HG02571 (cell line): ENCODE measurements around the gene MITF.
"Not testable (repeated sequence)": the region's sequence is repeated elsewhere in the genome, so short reads cannot be mapped to it uniquely, and the experiment has no call there.

Experiments
- ATAC-seq: cut with Tn5 transposase; IDR thresholded peaks from one replicate; pipeline ENCODE4 v1.9.1; 2021; ENCODE audit warnings: mild to moderate bottlenecking, moderate library complexity; ENCODE audit not compliant: unreplicated experiment

Gene MITF

GRCh38 chr3:69901802-69902201 lies 162.5 kb downstream of the MITF start:
- no peak for ATAC-seq

- no peak for ATAC-seq
Observed at GRCh38 chr3:69902386-69902785, 163.1 kb downstream of the MITF start.

GRCh38 chr3:69906351-69906966 lies 167.2 kb downstream of the MITF start:
- ATAC-seq: no peak

- ATAC-seq: no peak
Observed at GRCh38 chr3:69907554-69907953, 168.3 kb downstream of the MITF start.

- not testable (repeated sequence) for ATAC-seq
Observed at GRCh38 chr3:69909859-69910258, 170.6 kb downstream of the MITF start.

GRCh38 chr3:69913422-69913821 lies 174.2 kb downstream of the MITF start:
- ATAC-seq: no peak

GRCh38 chr3:69914395-69914794 lies 175.1 kb downstream of the MITF start:
- no peak for ATAC-seq

- ATAC-seq: no peak
Observed at GRCh38 chr3:69915726-69916125, 176.5 kb downstream of the MITF start.

- not testable (repeated sequence) for ATAC-seq
Observed at GRCh38 chr3:69920009-69920408, 180.7 kb downstream of the MITF start.

GRCh38 chr3:69921651-69922050 lies 182.4 kb downstream of the MITF start:
- ATAC-seq: no peak

- no peak for ATAC-seq
Observed at GRCh38 chr3:69922521-69923000, 183.3 kb downstream of the MITF start.

- ATAC-seq: no peak
Observed at GRCh38 chr3:69925506-69925905, 186.2 kb downstream of the MITF start.

- no peak for ATAC-seq
Observed at GRCh38 chr3:69926385-69926784, 187.1 kb downstream of the MITF start.

- ATAC-seq: no peak
Observed at GRCh38 chr3:69927571-69927970, 188.3 kb downstream of the MITF start.

GRCh38 chr3:69929019-69929418 lies 189.8 kb downstream of the MITF start:
- no peak for ATAC-seq

GRCh38 chr3:69930564-69930963 lies 191.3 kb downstream of the MITF start:
- ATAC-seq: no peak

- ATAC-seq: no peak
Observed at GRCh38 chr3:69932087-69932486, 192.8 kb downstream of the MITF start.

- ATAC-seq: no peak
Observed at GRCh38 chr3:69932501-69932900, 193.2 kb downstream of the MITF start.

GRCh38 chr3:69934398-69934797 lies 195.1 kb downstream of the MITF start:
- no peak for ATAC-seq

- ATAC-seq: no peak
Observed at GRCh38 chr3:69936266-69936665, 197.0 kb downstream of the MITF start.

- ATAC-seq: no peak
Observed at GRCh38 chr3:69938061-69938460, 198.8 kb downstream of the MITF start.

- ATAC-seq: no peak
Observed at GRCh38 chr3:69938931-69939330, 199.7 kb downstream of the MITF start.

- no peak for ATAC-seq
Observed at GRCh38 chr3:69941037-69941436, 201.8 kb downstream of the MITF start.
